Common myeloid progenitor, CD34-positive (primary cell): Measurements from ENCODE around the gene ADH7.

Experiments
- CTCF ChIA-PET: fragments of 350-600 bp; sonication (Branson Sonifier 250); formaldehyde crosslinking; loops from one replicate; lab custom pipeline; 2021; ENCODE audit warnings: antibody characterized with exemption; lab: Charles Lee
- POLR2A ChIA-PET: fragments of 350-600 bp; sonication (Branson Sonifier 250); formaldehyde crosslinking; loops from one replicate; lab custom pipeline; 2021; ENCODE audit warnings: antibody characterized with exemption; lab: Charles Lee
- DNase-seq, 3 donors: peaks; one replicate each; pipeline versions ENCODE4 v3.0.0 to v3.0.0-alpha.2; 2013
- H3K27ac ChIP-seq, 2 experiments: 1 replicate in 1 of 2; 2 replicates in 1 of 2; pipeline ENCODE4 v1.7.0; 2013; ENCODE audit warnings: inconsistent platforms in 2 of 2, low read length in 2 of 2, mild to moderate bottlenecking in 2 of 2, low read depth in 1 of 2, moderate library complexity in 1 of 2; ENCODE audit not compliant: severe bottlenecking in 2 of 2, insufficient read depth in 1 of 2, poor library complexity in 1 of 2
- H3K27me3 ChIP-seq, 5 experiments: replicated peaks in 2 of 5; 1 replicate in 3 of 5; 2 replicates in 2 of 5; pipeline versions ENCODE4 v1.6.1 to v1.7.0; 2013; ENCODE audit warnings: low read length in 4 of 5, mild to moderate bottlenecking in 2 of 5, moderate library complexity in 2 of 5, inconsistent platforms in 1 of 5; ENCODE audit not compliant: insufficient read depth in 5 of 5, control insufficient read depth in 4 of 5
- H3K36me3 ChIP-seq, 4 experiments: 1 replicate in 2 of 4; 2 replicates in 2 of 4; pipeline versions ENCODE4 v1.6.1 to v1.7.0; 2013; ENCODE audit warnings: low read length in 3 of 4, control low read depth in 1 of 4, mild to moderate bottlenecking in 1 of 4; ENCODE audit not compliant: control insufficient read depth in 4 of 4, insufficient read depth in 4 of 4
- H3K4me1 ChIP-seq, 4 experiments: 1 replicate in 3 of 4; 2 replicates in 1 of 4; pipeline versions ENCODE4 v1.6.1 to v1.7.1; 2013; ENCODE audit warnings: low read length in 3 of 4, mild to moderate bottlenecking in 3 of 4, control low read depth in 1 of 4, inconsistent platforms in 1 of 4, moderate library complexity in 1 of 4; ENCODE audit not compliant: control insufficient read depth in 4 of 4, insufficient read depth in 4 of 4; ENCODE audit errors: control extremely low read depth in 1 of 4
- H3K4me3 ChIP-seq, 7 experiments: 1 replicate in 4 of 7; 2 replicates in 3 of 7; pipeline versions ENCODE4 v1.5.1 to v1.7.0; 2013; ENCODE audit warnings: mild to moderate bottlenecking in 7 of 7, low read length in 6 of 7, moderate library complexity in 6 of 7, inconsistent platforms in 2 of 7, low read depth in 2 of 7, control low read depth in 1 of 7; ENCODE audit not compliant: insufficient read depth in 4 of 7, control insufficient read depth in 1 of 7; ENCODE audit errors: extremely low read depth in 1 of 7
- H3K9me3 ChIP-seq, 5 experiments: 1 replicate in 4 of 5; 2 replicates in 1 of 5; pipeline versions ENCODE4 v1.6.1 to v1.7.1; 2013; ENCODE audit warnings: low read length in 4 of 5, mild to moderate bottlenecking in 2 of 5, inconsistent platforms in 1 of 5, low read depth in 1 of 5, moderate library complexity in 1 of 5; ENCODE audit not compliant: control insufficient read depth in 4 of 5, insufficient read depth in 2 of 5; ENCODE audit errors: control extremely low read depth in 1 of 5
- WGBS: methylation state at CpG from one replicate; pipeline ENCODE4 v1.1.5; 2013; ENCODE audit not compliant: insufficient coverage; 5-methylcytosine and 5-hydroxymethylcytosine counted together

The ADH7 gene

DNA sequence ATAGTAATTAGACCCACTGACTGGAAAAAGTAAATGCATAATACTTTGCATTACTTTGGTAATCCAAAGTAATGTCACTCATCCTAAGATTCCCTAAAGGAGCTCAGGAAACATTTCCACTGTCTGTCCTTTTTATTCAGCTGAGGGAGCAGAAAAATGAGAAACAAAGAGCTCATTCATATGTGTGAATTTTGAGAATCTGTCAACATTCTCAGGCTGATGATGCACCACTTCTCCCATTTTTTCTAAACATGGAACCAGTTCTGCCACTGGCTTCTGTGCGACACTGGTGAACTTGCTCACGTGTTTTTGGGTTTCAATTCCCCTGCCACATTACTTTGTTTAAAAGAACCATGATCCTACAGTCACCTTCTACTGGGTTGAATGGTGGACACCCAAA is 28.4 kb upstream of the ADH7 start:
- Histone ChIP-seq H3K4me1 (no peaks in the 10 kb centered on the region), H3K27ac (no peak overlapping the region), H3K9me3 (no peaks in the 10 kb centered on the region), H3K36me3 (no peaks in the 10 kb centered on the region), H3K27me3 (peaks cover 0 to 4% (median 0%) of the 10 kb centered on the region in 5 experiments), H3K4me3 (no peak overlapping the region)
- 100% methylated on average over 1 of the region's 2 CpGs for WGBS
- ChIA-PET POLR2A (no interaction called here), CTCF (interaction anchor here (1.0 to 2.8 kb wide), 9 partner anchors 9 to 469 kb away, joined by 3 to 12 read pairs (median 4); no protein-coding TSS in a partner anchor)
- no peak for DNase-seq

DNA sequence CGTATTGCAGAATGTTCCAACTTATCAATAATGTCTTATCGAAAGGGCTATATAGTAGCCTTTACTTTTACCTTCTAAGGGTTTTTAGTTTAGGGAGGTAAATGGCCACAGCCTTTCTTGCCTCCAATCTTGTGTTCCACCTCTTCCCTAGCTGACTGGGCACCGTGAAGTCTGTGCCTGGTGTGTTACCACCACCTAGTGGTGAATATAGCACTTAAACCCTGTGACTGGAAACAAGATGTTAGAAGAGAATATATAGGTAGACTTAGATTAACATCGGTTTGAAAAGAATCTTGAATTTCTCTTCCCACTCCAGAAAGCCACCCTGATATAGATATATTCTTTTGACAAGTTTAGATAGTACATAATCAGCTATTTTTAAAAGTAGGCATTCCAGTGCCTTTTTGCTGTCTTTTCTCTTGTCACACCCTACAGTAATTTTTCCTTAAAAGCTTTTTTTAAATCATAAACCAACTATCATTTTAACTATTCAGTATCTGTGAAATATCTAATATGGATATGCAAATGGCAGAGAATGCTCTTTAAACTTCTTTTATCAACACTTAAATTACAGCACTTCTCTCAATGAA is 27.8 kb upstream of the ADH7 start:
- no peak overlapping the region for H3K4me3 ChIP-seq
- H3K27me3 ChIP-seq: peaks cover 0 to 4% (median 0%) of the 10 kb centered on the region in 5 experiments
- DNase-seq: peak; percentile 51 to 80 (median 76)
- no peaks in the 10 kb centered on the region for H3K36me3 ChIP-seq
- CTCF ChIA-PET: interaction anchor here (0.7 to 2.8 kb wide), 11 partner anchors 10 to 1017 kb away, joined by 3 to 12 read pairs (median 4); no protein-coding TSS in a partner anchor
- no peaks in the 10 kb centered on the region for H3K4me1 ChIP-seq
- POLR2A ChIA-PET: no interaction called here
- WGBS: 0% methylated on average over 1 of the region's 4 CpGs
- H3K27ac ChIP-seq: no peak overlapping the region
- H3K9me3 ChIP-seq: no peaks in the 10 kb centered on the region

DNA sequence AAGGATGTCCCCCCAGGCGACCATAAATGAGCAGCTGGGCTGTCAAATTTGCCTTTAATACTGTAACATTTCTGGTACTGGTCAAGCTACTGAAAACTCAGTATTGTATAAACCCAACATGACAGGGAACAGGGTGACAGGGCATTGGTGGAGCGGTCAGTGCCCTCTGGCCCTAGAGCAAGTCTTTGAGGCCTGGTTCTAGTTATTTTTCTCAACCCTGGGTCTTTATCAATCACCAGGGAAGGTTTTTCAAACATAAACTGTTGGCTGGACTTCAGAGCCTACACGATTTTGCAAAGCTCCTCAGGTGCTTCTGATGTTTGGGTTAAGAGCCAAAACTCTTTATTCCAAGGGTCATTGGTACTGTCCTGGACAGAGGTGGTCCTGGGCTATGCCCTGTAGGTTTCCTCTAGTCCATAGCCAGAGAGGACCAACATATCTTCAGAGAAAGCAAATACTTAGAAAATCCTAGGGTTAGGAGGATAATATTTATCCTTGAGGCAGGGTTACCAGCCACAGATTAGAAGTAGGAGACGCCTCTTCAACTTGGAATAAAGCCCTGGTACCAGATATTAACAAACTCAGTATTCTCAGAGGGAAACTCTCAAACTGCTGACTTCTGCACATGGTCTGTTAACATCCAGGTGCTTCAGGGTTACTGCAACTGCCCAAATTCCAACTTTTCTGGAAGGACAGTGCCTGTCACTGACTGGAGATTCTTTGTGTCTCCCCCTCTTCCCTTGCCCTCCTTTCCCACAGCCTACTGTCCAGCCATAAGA is 26.7 kb upstream of the ADH7 start:
- no peak overlapping the region for H3K4me3 ChIP-seq
- H3K27me3 ChIP-seq: peaks cover 0 to 4% (median 0%) of the 10 kb centered on the region in 5 experiments
- ChIA-PET POLR2A (no interaction called here), CTCF (interaction anchor here (0.7 to 2.0 kb wide), 6 partner anchors 11 to 1016 kb away, joined by 3 to 8 read pairs (median 3); no protein-coding TSS in a partner anchor)
- no peak for DNase-seq
- H3K9me3 ChIP-seq: no peaks in the 10 kb centered on the region
- H3K4me1 ChIP-seq: no peaks in the 10 kb centered on the region
- 75% methylated on average over 3 of the region's 4 CpGs for WGBS
- no peaks in the 10 kb centered on the region for H3K36me3 ChIP-seq
- no peak overlapping the region for H3K27ac ChIP-seq

- no peak for DNase-seq
- 92% methylated on average over 4 of the region's 5 CpGs for WGBS
- H3K36me3 ChIP-seq: no peaks in the 10 kb centered on the region
- H3K27me3 ChIP-seq: peaks cover 0 to 4% (median 0%) of the 10 kb centered on the region in 5 experiments
- CTCF ChIA-PET: interaction anchor here (0.9 kb wide), 1 partner anchor 44 kb away, joined by 3 read pairs; no protein-coding TSS in a partner anchor
- POLR2A ChIA-PET: no interaction called here
- H3K4me1 ChIP-seq: no peaks in the 10 kb centered on the region
- H3K9me3 ChIP-seq: no peaks in the 10 kb centered on the region
- no peak overlapping the region for H3K4me3 ChIP-seq
- H3K27ac ChIP-seq: no peak overlapping the region
Measured at GRCh38 chr4:99459546-99460042, 24.5 kb upstream of the ADH7 start.

- 79% methylated on average over 2 of the region's 6 CpGs for WGBS
- H3K4me1 ChIP-seq: no peaks in the 10 kb centered on the region
- ChIA-PET CTCF (interaction anchor here (0.8 to 0.9 kb wide), 2 partner anchors 13 to 43 kb away, joined by 3 read pairs; no protein-coding TSS in a partner anchor), POLR2A (no interaction called here)
- H3K27me3 ChIP-seq: peaks cover 0 to 4% (median 0%) of the 10 kb centered on the region in 5 experiments
- H3K9me3 ChIP-seq: no peaks in the 10 kb centered on the region
- H3K4me3 ChIP-seq: no peak overlapping the region
- H3K36me3 ChIP-seq: no peaks in the 10 kb centered on the region
- DNase-seq: no peak
- no peak overlapping the region for H3K27ac ChIP-seq
Measured at GRCh38 chr4:99458911-99459447, 23.8 kb upstream of the ADH7 start.

- POLR2A ChIA-PET: no interaction called here
- Histone ChIP-seq H3K4me1 (no peaks in the 10 kb centered on the region), H3K27me3 (peaks cover 0 to 4% (median 0%) of the 10 kb centered on the region in 5 experiments), H3K27ac (no peak overlapping the region), H3K9me3 (peaks cover 0 to 4% (median 0%) of the 10 kb centered on the region in 5 experiments), H3K4me3 (no peak overlapping the region), H3K36me3 (no peaks in the 10 kb centered on the region)
- DNase-seq: no peak
- CTCF ChIA-PET: no interaction called here
Measured at GRCh38 chr4:99457676-99458075, 22.5 kb upstream of the ADH7 start.
